ENCODE data around the gene ABI3BP. TPM values are rescaled to one million over a fixed set of nuclear protein-coding genes. Genes with fewer than 3 reads are reported as not detected.

Gene ABI3BP
- total RNA-seq, 4 donors from 2014 or later = 6.2 to 68.7 (median 18.8) TPM

DNA sequence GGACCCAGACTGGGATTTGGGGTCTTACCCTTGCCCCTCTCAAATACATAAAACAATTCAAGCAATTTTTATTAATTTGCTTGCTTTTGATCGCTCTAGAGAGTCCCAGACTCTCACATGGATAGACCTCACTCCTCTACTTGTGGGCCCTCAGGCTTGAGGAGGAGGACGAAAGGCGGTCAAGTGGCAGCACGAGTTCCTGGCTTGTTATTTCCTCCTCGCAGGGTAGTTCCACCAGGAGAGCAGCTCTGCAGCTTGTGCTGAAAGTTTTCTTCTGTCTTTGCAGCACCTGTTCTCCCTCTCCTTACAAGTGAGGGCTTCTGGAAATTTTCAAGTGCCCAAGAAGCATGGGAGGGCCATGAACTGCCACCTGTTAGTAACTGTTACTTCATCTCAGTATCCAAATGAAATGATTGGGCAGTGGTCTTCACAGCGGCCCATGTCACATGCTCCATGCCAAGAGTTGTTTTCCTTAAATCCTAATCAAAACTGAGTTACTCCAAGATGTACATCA lies 22.7 kb downstream of the ABI3BP start:
- Histone ChIP-seq H3K4me1 (peaks cover 0 to 11% (median 0%) of the 10 kb centered on the region in 3 donors), H3K36me3 (no peaks in the 10 kb centered on the region), H3K27ac (no peak overlapping the region), H3K9me3 (no peaks in the 10 kb centered on the region), H3K4me3 (no peak overlapping the region), H3K27me3 (no peaks in the 10 kb centered on the region)
- WGBS, 2 donors = 80 to 87% methylated on average over 5 to 6 of the region's 6 CpGs
- TF ChIP-seq CTCF (IDR thresholded peaks at IDR 0.05) (no peak), POLR2A (IDR thresholded peaks at IDR 0.05) (no peak)
- intact Hi-C loops (cut with DNase I) = no loop called here
- DNase-seq = no peak

- no peak for DNase-seq
- Histone ChIP-seq H3K36me3 (no peaks in the 10 kb centered on the region), H3K9me3 (no peaks in the 10 kb centered on the region), H3K27ac (peak overlapping the region in 1 of 4 donors; percentile 41), H3K27me3 (no peaks in the 10 kb centered on the region), H3K4me1 (peaks cover 0 to 11% (median 0%) of the 10 kb centered on the region in 3 donors), H3K4me3 (no peak overlapping the region)
- intact Hi-C loops (cut with DNase I) = no loop called here
- WGBS, 2 donors = 50 to 51% methylated on average over 5 to 6 of the region's 6 CpGs
- TF ChIP-seq POLR2A (IDR thresholded peaks at IDR 0.05) = no peak
- no peak for TF ChIP-seq CTCF (IDR thresholded peaks at IDR 0.05)
These were observed 24.0 kb downstream of the ABI3BP start for GRCh38 chr3:100968932-100969906.

GRCh38 chr3:100966807-100967206 lies 26.4 kb downstream of the ABI3BP start:
- intact Hi-C loops (cut with DNase I) = no loop called here
- no peaks in the 10 kb centered on the region for H3K4me1 ChIP-seq

GRCh38 chr3:100966049-100966491 lies 27.2 kb downstream of the ABI3BP start:
- H3K36me3 ChIP-seq = no peaks in the 10 kb centered on the region
- H3K27me3 ChIP-seq = no peaks in the 10 kb centered on the region
- no peak for DNase-seq
- no peaks in the 10 kb centered on the region for H3K9me3 ChIP-seq
- intact Hi-C loops (cut with DNase I) = no loop called here
- 61 to 79% methylated on average over 3 of the region's 3 CpGs for WGBS, 2 donors
- H3K4me3 ChIP-seq = no peak overlapping the region
- no peaks in the 10 kb centered on the region for H3K4me1 ChIP-seq
- TF ChIP-seq CTCF (IDR thresholded peaks at IDR 0.05) (no peak), POLR2A (IDR thresholded peaks at IDR 0.05) (no peak)
- H3K27ac ChIP-seq = no peak overlapping the region

More at GRCh38 chr3:100966807-100967206, 26.4 kb downstream of the ABI3BP start:
- no peak overlapping the region for H3K4me3 ChIP-seq
- DNase-seq = no peak
- H3K9me3 ChIP-seq = no peaks in the 10 kb centered on the region
- no peaks in the 10 kb centered on the region for H3K36me3 ChIP-seq
- TF ChIP-seq POLR2A (IDR thresholded peaks at IDR 0.05) (no peak), CTCF (IDR thresholded peaks at IDR 0.05) (no peak)
- WGBS, 2 donors = 66 to 71% methylated on average over 2 of the region's 2 CpGs
- no peak overlapping the region for H3K27ac ChIP-seq
- H3K27me3 ChIP-seq = no peaks in the 10 kb centered on the region

- intact Hi-C loops (cut with DNase I) = no loop called here
- TF ChIP-seq CTCF (IDR thresholded peaks at IDR 0.05) (no peak), POLR2A (IDR thresholded peaks at IDR 0.05) (no peak)
- no peak for DNase-seq
- H3K4me3 ChIP-seq = no peak overlapping the region
- H3K27me3 ChIP-seq = no peaks in the 10 kb centered on the region
- peaks cover 0 to 16% (median 0%) of the 10 kb centered on the region in 3 donors for H3K9me3 ChIP-seq
- WGBS, 2 donors = 86 to 89% methylated on average over 1 of the region's 1 CpG
- no peak overlapping the region for H3K27ac ChIP-seq
- no peaks in the 10 kb centered on the region for H3K4me1 ChIP-seq
- H3K36me3 ChIP-seq = no peaks in the 10 kb centered on the region
These were observed 30.2 kb downstream of the ABI3BP start for GRCh38 chr3:100963041-100963440.
